Activated CD4-positive, CD25-positive, alpha-beta regulatory T cell treated with anti-CD3 and anti-CD28 coated beads, Interleukin-2, amount 50 U/mL, for 72 hours (primary cell): ENCODE data around the gene ZNF479.
"Not testable (repeated sequence)": the region's sequence is repeated elsewhere in the genome, so short reads cannot be mapped to it uniquely, and the experiment has no call there.

Experiments used
- DNase-seq: peaks from one replicate; pipeline ENCODE4 v3.0.0; 2021

ZNF479 gene

GRCh38 chr7:57132336-57132735 lies at the start of gene ZNF479:
TSS of gene ZNF479 (minus strand) at chr7:57132436. CDS start at chr7:57132324, 112 bp downstream.
- not testable (repeated sequence) for DNase-seq

GRCh38 chr7:57182031-57182430 lies 49.8 kb upstream of the ZNF479 start:
- no peak for DNase-seq

- DNase-seq = no peak
Measured at GRCh38 chr7:57181281-57181680, 49.0 kb upstream of the ZNF479 start.

- no peak for DNase-seq
Measured at GRCh38 chr7:57179776-57180415, 47.7 kb upstream of the ZNF479 start.

- no peak for DNase-seq
Measured at GRCh38 chr7:57178768-57179139, 46.5 kb upstream of the ZNF479 start.

- no peak for DNase-seq
Measured at GRCh38 chr7:57177856-57178767, 45.9 kb upstream of the ZNF479 start.

- DNase-seq = no peak
Measured at GRCh38 chr7:57176928-57177635, 44.8 kb upstream of the ZNF479 start.

GRCh38 chr7:57165285-57165899 lies 33.2 kb upstream of the ZNF479 start:
- DNase-seq = no peak

GRCh38 chr7:57120123-57120784 lies 12.0 kb downstream of the ZNF479 start:
- not testable (repeated sequence) for DNase-seq
